HEK293 (cell line): ENCODE results near the gene DPM1.

Experiments used
- CTCF ChIA-PET: fragments of 350-600 bp; formaldehyde crosslinking; extraction: SDS; loops from one replicate; lab custom pipeline; 2021; ENCODE audit warnings: antibody characterized with exemption; lab: Yijun Ruan, JAX
- POLR2A ChIA-PET: fragments of 300-600 bp; formaldehyde crosslinking; extraction: SDS; loops from one replicate; lab custom pipeline; 2020; ENCODE audit warnings: antibody characterized with exemption, inconsistent platforms; lab: Yijun Ruan, JAX
- H3K27ac ChIP-seq: fragments of 200-500 bp; sonication (Bioruptor generic); 2 replicates; pipeline ENCODE4 v1.5.1; 2014; ENCODE audit warnings: low read depth, low read length, control low read depth, inconsistent platforms; ENCODE audit errors: extremely low read depth
- H3K36me3 ChIP-seq, 2 experiments: fragments of 200-500 bp in 1 of 2; sonication (Bioruptor generic) in 1 of 2; 1 replicate in 1 of 2; 2 replicates in 1 of 2; pipeline ENCODE4 v1.5.1; 2014 to 2017; ENCODE audit warnings: inconsistent platforms in 2 of 2, low read length in 2 of 2; ENCODE audit not compliant: control insufficient read depth in 2 of 2, insufficient read depth in 1 of 2
- H3K4me1 ChIP-seq: fragments of 200-500 bp; sonication (Bioruptor generic); 2 replicates; pipeline ENCODE4 v1.5.1; 2014; ENCODE audit warnings: mild to moderate bottlenecking, low read length, inconsistent platforms; ENCODE audit not compliant: control insufficient read depth, insufficient read depth
- H3K4me3 ChIP-seq: 2 replicates; pipeline ENCODE4 v1.5.1; 2011; ENCODE audit warnings: low read depth, mild to moderate bottlenecking, control low read depth, low read length, moderate library complexity
- H3K9me3 ChIP-seq: fragments of 200-500 bp; sonication (Bioruptor generic); 2 replicates; pipeline ENCODE4 v1.5.1; 2014; ENCODE audit warnings: low read depth, low read length, inconsistent platforms; ENCODE audit not compliant: control insufficient read depth, insufficient read depth
- BCL11A ChIP-seq: fragments of 450-650 bp; formaldehyde crosslinking; IDR thresholded peaks from 2 replicates; pipeline ENCODE4 v1.5.1; 2016; ENCODE audit warnings: low read depth, missing biosample characterization, missing genetic modification characterization
- GFI1B ChIP-seq: fragments of 450-650 bp; formaldehyde crosslinking; IDR thresholded peaks from 2 replicates; pipeline ENCODE4 v1.5.1; 2016; ENCODE audit warnings: missing biosample characterization, missing genetic modification characterization
- IKZF3 ChIP-seq: fragments of 450-650 bp; IDR thresholded peaks from 2 replicates; pipeline ENCODE4 v1.5.0; 2018; ENCODE audit warnings: missing biosample characterization, mild to moderate bottlenecking, missing genetic modification characterization, moderate library complexity
- RBAK ChIP-seq: fragments of 450-650 bp; formaldehyde crosslinking; IDR thresholded peaks from 2 replicates; pipeline ENCODE4 v1.5.1; 2016; ENCODE audit warnings: missing biosample characterization, missing genetic modification characterization
- SALL2 ChIP-seq: fragments of 450-650 bp; formaldehyde crosslinking; IDR thresholded peaks from 2 replicates; pipeline ENCODE4 v1.5.0; 2017; ENCODE audit warnings: missing biosample characterization, mild to moderate bottlenecking, missing genetic modification characterization, borderline replicate concordance
- YY2 ChIP-seq: fragments of 450-650 bp; formaldehyde crosslinking; IDR thresholded peaks from 2 replicates; pipeline ENCODE4 v1.5.1; 2016; ENCODE audit warnings: missing biosample characterization, missing genetic modification characterization
- ZBTB20 ChIP-seq: fragments of 450-650 bp; formaldehyde crosslinking; IDR thresholded peaks from 2 replicates; pipeline ENCODE4 v1.5.1; 2016; ENCODE audit warnings: missing biosample characterization, missing genetic modification characterization
- ZBTB26 ChIP-seq: fragments of 450-650 bp; formaldehyde crosslinking; optimal IDR thresholded peaks from 2 replicates; pipeline ENCODE3; 2016; ENCODE audit warnings: missing biosample characterization, mild to moderate bottlenecking, missing genetic modification characterization
- ZFP69B ChIP-seq: fragments of 450-650 bp; formaldehyde crosslinking; IDR thresholded peaks from 2 replicates; pipeline ENCODE4 v1.5.1; 2016; ENCODE audit warnings: missing biosample characterization, missing genetic modification characterization
- ZNF10 ChIP-seq: fragments of 450-650 bp; formaldehyde crosslinking; IDR thresholded peaks from 2 replicates; pipeline ENCODE4 v1.5.1; 2017; ENCODE audit warnings: missing biosample characterization, missing genetic modification characterization
- ZNF174 ChIP-seq: fragments of 450-650 bp; formaldehyde crosslinking; IDR thresholded peaks from 2 replicates; pipeline ENCODE4 v1.5.0; 2017; ENCODE audit warnings: missing biosample characterization, mild to moderate bottlenecking, missing genetic modification characterization
- ZNF280D ChIP-seq: fragments of 450-650 bp; formaldehyde crosslinking; IDR thresholded peaks from 2 replicates; pipeline ENCODE4 v1.5.1; 2016; ENCODE audit warnings: missing biosample characterization, missing genetic modification characterization
- ZNF335 ChIP-seq: fragments of 450-650 bp; formaldehyde crosslinking; conservative IDR thresholded peaks from 2 replicates; pipeline ENCODE4 v1.5.1; 2016; ENCODE audit warnings: missing biosample characterization, missing genetic modification characterization
- ZNF391 ChIP-seq: fragments of 450-650 bp; formaldehyde crosslinking; IDR thresholded peaks from 2 replicates; pipeline ENCODE4 v1.5.1; 2016; ENCODE audit warnings: low read depth, missing biosample characterization, missing genetic modification characterization, borderline replicate concordance
- ZNF404 ChIP-seq: fragments of 450-650 bp; formaldehyde crosslinking; IDR thresholded peaks from 2 replicates; pipeline ENCODE4 v1.5.1; 2017; ENCODE audit warnings: missing biosample characterization, missing genetic modification characterization
- ZNF473 ChIP-seq: fragments of 450-650 bp; formaldehyde crosslinking; IDR thresholded peaks from 2 replicates; pipeline ENCODE4 v1.5.1; 2017; ENCODE audit warnings: missing biosample characterization, missing genetic modification characterization
- ZNF521 ChIP-seq: fragments of 450-650 bp; formaldehyde crosslinking; IDR thresholded peaks from 2 replicates; pipeline ENCODE4 v1.5.1; 2017; ENCODE audit warnings: missing biosample characterization, mild to moderate bottlenecking, missing genetic modification characterization
- ZNF549 ChIP-seq: fragments of 450-650 bp; IDR thresholded peaks from 2 replicates; pipeline ENCODE4 v1.5.1; 2018; ENCODE audit warnings: missing biosample characterization, missing genetic modification characterization, mild to moderate bottlenecking, inconsistent platforms, moderate library complexity
- ZNF555 ChIP-seq: fragments of 450-650 bp; formaldehyde crosslinking; conservative IDR thresholded peaks from 2 replicates; pipeline ENCODE4 v1.5.1; 2017; ENCODE audit warnings: missing biosample characterization, mild to moderate bottlenecking, missing genetic modification characterization, inconsistent platforms
- ZNF624 ChIP-seq: fragments of 450-650 bp; formaldehyde crosslinking; IDR thresholded peaks from 2 replicates; pipeline ENCODE4 v1.5.1; 2017; ENCODE audit warnings: missing biosample characterization, missing genetic modification characterization
- ZNF747 ChIP-seq: fragments of 450-650 bp; formaldehyde crosslinking; IDR thresholded peaks from 2 replicates; pipeline ENCODE4 v1.5.1; 2016; ENCODE audit warnings: missing biosample characterization, missing genetic modification characterization
- ZNF776 ChIP-seq: fragments of 450-650 bp; formaldehyde crosslinking; IDR thresholded peaks from 2 replicates; pipeline ENCODE4 v1.5.0; 2017; ENCODE audit warnings: missing biosample characterization, missing genetic modification characterization, borderline replicate concordance
- ZSCAN16 ChIP-seq: fragments of 450-650 bp; formaldehyde crosslinking; IDR thresholded peaks from 2 replicates; pipeline ENCODE4 v1.5.1; 2016; ENCODE audit warnings: missing biosample characterization, missing genetic modification characterization
- TF ChIP-seq, protein P1 (sequence below): fragments of 450-650 bp; formaldehyde crosslinking; IDR thresholded peaks from 2 replicates; pipeline ENCODE4 v1.5.1; 2017; ENCODE audit warnings: missing biosample characterization, mild to moderate bottlenecking, missing genetic modification characterization, moderate library complexity
- TF ChIP-seq, protein P2 (sequence below): fragments of 450-650 bp; formaldehyde crosslinking; IDR thresholded peaks from 2 replicates; pipeline ENCODE4 v1.5.1; 2016; ENCODE audit warnings: missing biosample characterization, missing genetic modification characterization
- TF ChIP-seq, protein P3 (sequence below): sonication (generic); formaldehyde crosslinking; IDR thresholded peaks from 2 replicates; pipeline ENCODE4 v1.8.1; 2022; ENCODE audit warnings: mild to moderate bottlenecking, moderate library complexity, missing genetic modification reagents
- TF ChIP-seq, protein P4 (sequence below): fragments of 450-650 bp; IDR thresholded peaks from 2 replicates; pipeline ENCODE4 v1.5.1; 2018; ENCODE audit warnings: missing biosample characterization, missing genetic modification characterization

Gene DPM1

GRCh38 chr20:50987493-50988210 is 29.3 kb upstream of the DPM1 start (continued):
- no peak for TF ChIP-seq BCL11A (tag by site-specific recombination)
- no peak for TF ChIP-seq YY2
- TF ChIP-seq ZNF549 (tag by site-specific recombination), result no peak
- no peak for TF ChIP-seq ZNF391 (tag by site-specific recombination)
- no peak for TF ChIP-seq ZNF776 (tag by site-specific recombination)
- no peak for TF ChIP-seq IKZF3 (tag by site-specific recombination)
- TF ChIP-seq ZNF335 (tag by site-specific recombination), result peak; percentile 87
- TF ChIP-seq ZNF404 (tag by site-specific recombination), result no peak
- TF ChIP-seq ZNF555 (tag by site-specific recombination), result no peak
- TF ChIP-seq, protein P1, sequence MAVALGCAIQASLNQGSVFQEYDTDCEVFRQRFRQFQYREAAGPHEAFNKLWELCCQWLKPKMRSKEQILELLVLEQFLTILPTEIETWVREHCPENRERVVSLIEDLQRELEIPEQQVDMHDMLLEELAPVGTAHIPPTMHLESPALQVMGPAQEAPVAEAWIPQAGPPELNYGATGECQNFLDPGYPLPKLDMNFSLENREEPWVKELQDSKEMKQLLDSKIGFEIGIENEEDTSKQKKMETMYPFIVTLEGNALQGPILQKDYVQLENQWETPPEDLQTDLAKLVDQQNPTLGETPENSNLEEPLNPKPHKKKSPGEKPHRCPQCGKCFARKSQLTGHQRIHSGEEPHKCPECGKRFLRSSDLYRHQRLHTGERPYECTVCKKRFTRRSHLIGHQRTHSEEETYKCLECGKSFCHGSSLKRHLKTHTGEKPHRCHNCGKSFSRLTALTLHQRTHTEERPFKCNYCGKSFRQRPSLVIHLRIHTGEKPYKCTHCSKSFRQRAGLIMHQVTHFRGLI (tag by site-specific recombination), result no peak
- no peak for TF ChIP-seq ZNF521 (tag by site-specific recombination)
- no peak for TF ChIP-seq SALL2 (tag by site-specific recombination)
- TF ChIP-seq, protein P2, sequence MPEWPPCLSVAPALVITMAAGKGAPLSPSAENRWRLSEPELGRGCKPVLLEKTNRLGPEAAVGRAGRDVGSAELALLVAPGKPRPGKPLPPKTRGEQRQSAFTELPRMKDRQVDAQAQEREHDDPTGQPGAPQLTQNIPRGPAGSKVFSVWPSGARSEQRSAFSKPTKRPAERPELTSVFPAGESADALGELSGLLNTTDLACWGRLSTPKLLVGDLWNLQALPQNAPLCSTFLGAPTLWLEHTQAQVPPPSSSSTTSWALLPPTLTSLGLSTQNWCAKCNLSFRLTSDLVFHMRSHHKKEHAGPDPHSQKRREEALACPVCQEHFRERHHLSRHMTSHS, result no peak
- no peak for TF ChIP-seq ZNF473 (tag by site-specific recombination)

- POLR2A ChIA-PET, result no interaction called here
- Histone ChIP-seq H3K4me3 (no peak overlapping the region), H3K9me3 (no peaks in the 10 kb centered on the region), H3K36me3 (no peaks in the 10 kb centered on the region), H3K27ac (no peak overlapping the region), H3K4me1 (no peaks in the 10 kb centered on the region)
- CTCF ChIA-PET, result interaction anchor here (1.5 to 4.3 kb wide), 3 partner anchors 9 to 645 kb away, joined by 3 to 31 read pairs (median 18); no protein-coding TSS in a partner anchor
- TF ChIP-seq ZNF174 (tag by site-specific recombination) (no peak), ZNF624 (tag by site-specific recombination) (no peak), ZBTB20 (tag by site-specific recombination) (no peak), RBAK (tag by site-specific recombination) (no peak), ZNF747 (tag by site-specific recombination) (no peak), ZNF280D (tag by site-specific recombination) (no peak), ZNF10 (tag by site-specific recombination) (no peak), ZBTB26 (tag by site-specific recombination) (no peak), GFI1B (tag by site-specific recombination) (no peak), ZFP69B (tag by site-specific recombination) (no peak), ZSCAN16 (tag by site-specific recombination) (no peak)
- TF ChIP-seq, protein P3, sequence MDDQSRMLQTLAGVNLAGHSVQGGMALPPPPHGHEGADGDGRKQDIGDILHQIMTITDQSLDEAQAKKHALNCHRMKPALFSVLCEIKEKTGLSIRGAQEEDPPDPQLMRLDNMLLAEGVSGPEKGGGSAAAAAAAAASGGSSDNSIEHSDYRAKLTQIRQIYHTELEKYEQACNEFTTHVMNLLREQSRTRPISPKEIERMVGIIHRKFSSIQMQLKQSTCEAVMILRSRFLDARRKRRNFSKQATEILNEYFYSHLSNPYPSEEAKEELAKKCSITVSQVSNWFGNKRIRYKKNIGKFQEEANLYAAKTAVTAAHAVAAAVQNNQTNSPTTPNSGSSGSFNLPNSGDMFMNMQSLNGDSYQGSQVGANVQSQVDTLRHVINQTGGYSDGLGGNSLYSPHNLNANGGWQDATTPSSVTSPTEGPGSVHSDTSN (CRISPR knock-in tag), result no peak
- TF ChIP-seq, protein P4, sequence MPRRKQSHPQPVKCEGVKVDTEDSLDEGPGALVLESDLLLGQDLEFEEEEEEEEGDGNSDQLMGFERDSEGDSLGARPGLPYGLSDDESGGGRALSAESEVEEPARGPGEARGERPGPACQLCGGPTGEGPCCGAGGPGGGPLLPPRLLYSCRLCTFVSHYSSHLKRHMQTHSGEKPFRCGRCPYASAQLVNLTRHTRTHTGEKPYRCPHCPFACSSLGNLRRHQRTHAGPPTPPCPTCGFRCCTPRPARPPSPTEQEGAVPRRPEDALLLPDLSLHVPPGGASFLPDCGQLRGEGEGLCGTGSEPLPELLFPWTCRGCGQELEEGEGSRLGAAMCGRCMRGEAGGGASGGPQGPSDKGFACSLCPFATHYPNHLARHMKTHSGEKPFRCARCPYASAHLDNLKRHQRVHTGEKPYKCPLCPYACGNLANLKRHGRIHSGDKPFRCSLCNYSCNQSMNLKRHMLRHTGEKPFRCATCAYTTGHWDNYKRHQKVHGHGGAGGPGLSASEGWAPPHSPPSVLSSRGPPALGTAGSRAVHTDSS (tag by site-specific recombination), result no peak
These were observed 25.0 kb upstream of the DPM1 start for GRCh38 chr20:50983321-50983720.
